ENCODE measurements around the gene SLC39A8. TPM values are rescaled to one million over a fixed set of nuclear protein-coding genes. Genes with fewer than 3 reads are reported as not detected.

SLC39A8 gene
- total RNA-seq, 2 experiments from 2014 or later = 60.2 to 61.6 TPM

DNA sequence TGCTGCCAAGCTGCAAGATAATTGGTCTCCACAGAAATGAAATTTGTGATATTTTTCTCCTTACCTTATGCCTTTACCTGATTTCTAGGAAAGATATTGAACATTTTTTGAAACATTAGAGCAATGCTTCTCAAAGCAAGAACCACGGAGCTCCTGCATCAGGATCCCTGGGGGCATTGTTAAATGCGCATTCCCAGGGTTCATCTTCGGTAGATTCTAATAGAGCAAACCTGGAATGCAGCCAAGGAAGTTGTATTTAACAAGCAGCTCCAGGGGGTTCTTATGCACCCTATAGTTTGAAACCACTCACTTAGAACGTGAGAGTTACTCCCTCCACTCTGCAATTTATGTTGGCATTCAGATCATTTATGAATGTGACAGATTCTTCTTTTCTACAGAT lies 126.2 kb downstream of the SLC39A8 start:
- TF ChIP-seq, protein P1, sequence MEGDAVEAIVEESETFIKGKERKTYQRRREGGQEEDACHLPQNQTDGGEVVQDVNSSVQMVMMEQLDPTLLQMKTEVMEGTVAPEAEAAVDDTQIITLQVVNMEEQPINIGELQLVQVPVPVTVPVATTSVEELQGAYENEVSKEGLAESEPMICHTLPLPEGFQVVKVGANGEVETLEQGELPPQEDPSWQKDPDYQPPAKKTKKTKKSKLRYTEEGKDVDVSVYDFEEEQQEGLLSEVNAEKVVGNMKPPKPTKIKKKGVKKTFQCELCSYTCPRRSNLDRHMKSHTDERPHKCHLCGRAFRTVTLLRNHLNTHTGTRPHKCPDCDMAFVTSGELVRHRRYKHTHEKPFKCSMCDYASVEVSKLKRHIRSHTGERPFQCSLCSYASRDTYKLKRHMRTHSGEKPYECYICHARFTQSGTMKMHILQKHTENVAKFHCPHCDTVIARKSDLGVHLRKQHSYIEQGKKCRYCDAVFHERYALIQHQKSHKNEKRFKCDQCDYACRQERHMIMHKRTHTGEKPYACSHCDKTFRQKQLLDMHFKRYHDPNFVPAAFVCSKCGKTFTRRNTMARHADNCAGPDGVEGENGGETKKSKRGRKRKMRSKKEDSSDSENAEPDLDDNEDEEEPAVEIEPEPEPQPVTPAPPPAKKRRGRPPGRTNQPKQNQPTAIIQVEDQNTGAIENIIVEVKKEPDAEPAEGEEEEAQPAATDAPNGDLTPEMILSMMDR (IDR thresholded peaks at IDR 0.05) = no peak
- H3K36me3 Mint-ChIP-seq (ENCODE audit: low read depth) = no peaks in the 10 kb centered on the region
- POLR2A ChIA-PET = no interaction called here
- peaks cover 6% of the 10 kb centered on the region for H3K27me3 Mint-ChIP-seq
- no peaks in the 10 kb centered on the region for H3K9me3 Mint-ChIP-seq
- DNase-seq = no peak
- H3K4me3 Mint-ChIP-seq = no peak overlapping the region
- CTCF ChIA-PET = no interaction called here
- H3K4me1 Mint-ChIP-seq (ENCODE audit: low read depth) = no peaks in the 10 kb centered on the region
- ATAC-seq = no peak
- intact Hi-C loops (cut with micrococcal nuclease) = no loop called here
- H3K27ac Mint-ChIP-seq = no peak overlapping the region

DNA sequence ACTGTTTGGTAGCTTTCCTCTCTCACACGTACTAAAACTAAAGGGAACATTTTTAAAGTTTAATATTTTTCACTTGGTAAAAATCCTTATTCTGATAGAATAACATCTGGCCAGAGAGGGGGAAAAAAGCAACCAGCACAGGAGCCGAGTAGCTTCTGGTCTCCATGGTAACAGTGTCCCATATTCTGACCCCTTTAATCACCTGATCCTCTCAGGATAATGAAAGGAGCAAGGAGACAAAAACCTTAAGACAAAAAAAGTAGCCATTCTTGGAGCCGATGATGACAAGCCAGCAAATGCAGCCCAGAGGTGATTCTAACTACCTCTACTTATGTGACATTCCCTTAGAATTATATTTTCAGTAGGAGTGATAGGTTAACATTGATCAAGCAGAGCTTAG lies 126.6 kb downstream of the SLC39A8 start:
- ChIA-PET POLR2A (no interaction called here), CTCF (no interaction called here)
- Mint-ChIP-seq H3K4me3 (no peak overlapping the region), H3K9me3 (no peaks in the 10 kb centered on the region), H3K27me3 (peaks cover 6% of the 10 kb centered on the region), H3K27ac (no peak overlapping the region), H3K36me3 (ENCODE audit: low read depth) (no peaks in the 10 kb centered on the region), H3K4me1 (ENCODE audit: low read depth) (no peaks in the 10 kb centered on the region)
- no peak for ATAC-seq
- TF ChIP-seq, protein P1 (IDR thresholded peaks at IDR 0.05) = no peak
- no peak for DNase-seq
- intact Hi-C loops (cut with micrococcal nuclease) = no loop called here

DNA sequence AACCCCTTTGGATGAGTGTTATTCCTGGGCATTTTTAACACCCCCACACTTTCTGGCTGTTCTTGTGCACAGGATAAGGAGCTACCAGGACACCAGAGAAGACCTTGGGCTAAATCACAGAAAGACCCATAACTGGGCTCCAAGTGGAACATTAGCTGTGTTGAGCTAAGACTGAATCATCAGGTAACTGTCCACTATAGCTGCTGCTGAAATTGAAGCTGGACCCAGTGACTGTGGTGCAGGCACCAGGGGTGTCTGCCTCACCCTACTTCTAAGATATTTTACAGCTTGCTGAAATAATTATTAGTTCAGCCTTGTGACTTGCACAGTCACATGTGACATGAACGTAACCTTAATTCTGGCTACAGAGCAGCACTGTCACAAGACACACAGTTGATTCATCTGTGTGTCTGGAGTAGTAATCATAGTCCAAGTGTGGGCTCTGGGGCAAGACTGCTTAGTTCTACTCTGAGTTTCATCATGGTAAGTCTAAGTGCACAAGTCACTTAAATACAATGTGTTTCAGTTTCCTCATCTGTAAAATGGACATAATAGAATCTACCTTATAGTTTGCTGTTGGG lies 127.4 kb downstream of the SLC39A8 start:
- ChIA-PET POLR2A (no interaction called here), CTCF (no interaction called here)
- Mint-ChIP-seq H3K4me3 (no peak overlapping the region), H3K9me3 (no peaks in the 10 kb centered on the region), H3K27ac (no peak overlapping the region), H3K4me1 (ENCODE audit: low read depth) (no peaks in the 10 kb centered on the region), H3K27me3 (peaks cover 6% of the 10 kb centered on the region), H3K36me3 (ENCODE audit: low read depth) (no peaks in the 10 kb centered on the region)
- DNase-seq (no peak), ATAC-seq (no peak)
- intact Hi-C loops (cut with micrococcal nuclease) = no loop called here
- TF ChIP-seq, protein P1 (IDR thresholded peaks at IDR 0.05) = no peak

DNA sequence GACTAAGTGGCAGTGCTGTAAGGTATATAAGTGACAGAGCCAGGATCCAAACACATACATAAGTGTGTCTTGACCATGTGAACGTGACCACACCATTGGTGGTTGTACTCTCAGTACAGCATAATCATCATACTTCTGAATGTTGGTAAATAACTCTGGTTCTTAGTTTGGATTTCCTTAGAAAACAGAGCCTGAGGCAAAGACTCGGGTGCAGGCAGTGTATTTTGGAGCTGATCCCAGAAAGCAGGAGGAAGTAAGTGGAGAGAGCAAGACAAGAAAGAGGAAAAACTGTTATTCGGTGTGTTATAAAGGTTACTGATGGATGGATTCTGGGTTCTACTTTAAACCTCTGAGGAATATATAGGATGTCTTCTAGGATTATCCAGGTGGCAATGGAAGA lies 127.9 kb downstream of the SLC39A8 start:
- ChIA-PET CTCF (no interaction called here), POLR2A (no interaction called here)
- H3K9me3 Mint-ChIP-seq = no peaks in the 10 kb centered on the region
- peaks cover 6% of the 10 kb centered on the region for H3K27me3 Mint-ChIP-seq
- DNase-seq (no peak), ATAC-seq (no peak)
- H3K27ac Mint-ChIP-seq = no peak overlapping the region
- TF ChIP-seq, protein P1 (IDR thresholded peaks at IDR 0.05) = no peak
- intact Hi-C loops (cut with micrococcal nuclease) = no loop called here
- no peak overlapping the region for H3K4me3 Mint-ChIP-seq
- H3K4me1 Mint-ChIP-seq (ENCODE audit: low read depth) = no peaks in the 10 kb centered on the region
- H3K36me3 Mint-ChIP-seq (ENCODE audit: low read depth) = no peaks in the 10 kb centered on the region

DNA sequence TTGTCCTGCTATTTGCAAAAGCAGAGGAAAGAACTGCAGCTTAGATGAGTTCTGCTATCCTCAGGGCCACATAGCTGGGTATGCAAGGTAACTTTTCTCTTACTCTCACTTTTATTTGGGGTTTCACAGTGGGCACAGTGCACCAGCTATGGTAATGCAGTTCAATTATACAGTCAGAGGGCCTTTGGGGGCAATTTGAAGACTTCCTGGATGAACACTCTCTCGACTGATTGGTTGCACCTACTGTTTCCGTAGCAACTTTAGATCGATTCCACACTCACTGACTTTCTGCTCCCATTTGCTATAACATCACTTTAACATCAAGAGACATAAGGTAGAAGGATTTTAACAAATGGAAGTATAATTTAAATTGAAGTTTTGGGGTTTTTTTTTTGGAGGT lies 128.6 kb downstream of the SLC39A8 start:
- CTCF ChIA-PET = no interaction called here
- Mint-ChIP-seq H3K27ac (no peak overlapping the region), H3K27me3 (peaks cover 6% of the 10 kb centered on the region), H3K4me3 (no peak overlapping the region), H3K9me3 (no peaks in the 10 kb centered on the region), H3K4me1 (ENCODE audit: low read depth) (no peaks in the 10 kb centered on the region), H3K36me3 (ENCODE audit: low read depth) (no peaks in the 10 kb centered on the region)
- TF ChIP-seq, protein P1 (IDR thresholded peaks at IDR 0.05) = no peak
- POLR2A ChIA-PET = no interaction called here
- intact Hi-C loops (cut with micrococcal nuclease) = no loop called here
- ATAC-seq (no peak), DNase-seq (no peak)

Data from activated CD8-positive, alpha-beta T cell treated with anti-CD3 and anti-CD28 coated beads for 36 hours (primary cell).